Fibroblast of lung (primary cell): Measurements from ENCODE around the gene PACSIN2.

Experiments
- EZH2 ChIP-seq: IDR thresholded peaks from 2 replicates; pipeline ENCODE4 v1.5.1; 2012; ENCODE audit warnings: low read length, control low read depth, mild to moderate bottlenecking; ENCODE audit errors: missing control alignments
- TF ChIP-seq, protein P1 (sequence below), 2 donors: IDR thresholded peaks in 1 of 2; conservative IDR thresholded peaks in 1 of 2; 1 replicate in 1 of 2; 2 replicates in 1 of 2; pipeline ENCODE4 v1.5.1; 2011 to 2012; ENCODE audit warnings: low read length in 2 of 2, control low read depth in 1 of 2, inconsistent platforms in 1 of 2, low read depth in 1 of 2, mild to moderate bottlenecking in 1 of 2

DNA sequence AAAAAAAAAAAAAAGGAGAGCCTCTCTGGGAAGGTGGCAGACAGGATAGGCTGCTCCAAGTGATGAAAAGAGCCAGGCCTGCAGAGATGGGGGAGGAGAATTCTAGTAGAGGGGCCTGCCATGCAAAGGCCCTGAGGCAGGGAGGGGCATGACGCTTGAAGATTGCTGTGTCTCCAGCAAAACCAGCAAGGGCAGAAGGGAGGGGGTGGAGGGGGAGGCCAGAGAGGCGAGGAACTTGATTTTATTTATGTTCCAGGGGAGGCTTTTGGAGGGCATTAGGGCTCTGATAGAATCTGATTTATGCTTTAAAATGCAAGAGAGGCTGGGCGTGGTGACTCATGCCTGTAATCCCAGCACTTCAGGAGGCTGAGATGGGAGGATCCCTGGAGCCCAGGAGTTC lies 16.7 kb upstream of the PACSIN2 start:
- TF ChIP-seq, protein P1, sequence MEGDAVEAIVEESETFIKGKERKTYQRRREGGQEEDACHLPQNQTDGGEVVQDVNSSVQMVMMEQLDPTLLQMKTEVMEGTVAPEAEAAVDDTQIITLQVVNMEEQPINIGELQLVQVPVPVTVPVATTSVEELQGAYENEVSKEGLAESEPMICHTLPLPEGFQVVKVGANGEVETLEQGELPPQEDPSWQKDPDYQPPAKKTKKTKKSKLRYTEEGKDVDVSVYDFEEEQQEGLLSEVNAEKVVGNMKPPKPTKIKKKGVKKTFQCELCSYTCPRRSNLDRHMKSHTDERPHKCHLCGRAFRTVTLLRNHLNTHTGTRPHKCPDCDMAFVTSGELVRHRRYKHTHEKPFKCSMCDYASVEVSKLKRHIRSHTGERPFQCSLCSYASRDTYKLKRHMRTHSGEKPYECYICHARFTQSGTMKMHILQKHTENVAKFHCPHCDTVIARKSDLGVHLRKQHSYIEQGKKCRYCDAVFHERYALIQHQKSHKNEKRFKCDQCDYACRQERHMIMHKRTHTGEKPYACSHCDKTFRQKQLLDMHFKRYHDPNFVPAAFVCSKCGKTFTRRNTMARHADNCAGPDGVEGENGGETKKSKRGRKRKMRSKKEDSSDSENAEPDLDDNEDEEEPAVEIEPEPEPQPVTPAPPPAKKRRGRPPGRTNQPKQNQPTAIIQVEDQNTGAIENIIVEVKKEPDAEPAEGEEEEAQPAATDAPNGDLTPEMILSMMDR (conservative IDR thresholded peaks at IDR 0.05 in 1 of 2, IDR thresholded peaks at IDR 0.05 in 1 of 2; ENCODE audit: low read depth in 1 of 2, low read length in 2 of 2): no peak
- no peak for TF ChIP-seq EZH2
